CD4-positive, alpha-beta T cell (primary cell): ENCODE results near the gene CMTM1. TPM values are rescaled to one million over a fixed set of nuclear protein-coding genes. Genes with fewer than 3 reads are reported as not detected.
A peak's percentile ranks its signal among the peaks of the same experiment; 100 is the strongest.

ENCODE experiments used
- ATAC-seq: fragments of 200-7000 bp; cut with Tn5 transposase; one replicate; pipeline ENCODE4 v1.10.0; 2022; ENCODE audit warnings: mild to moderate bottlenecking; ENCODE audit not compliant: poor library complexity
- CTCF ChIA-PET: fragments of 350-600 bp; sonication (Branson Sonifier 250); formaldehyde crosslinking; loops from one replicate; lab custom pipeline; 2021; ENCODE audit warnings: antibody characterized with exemption, inconsistent platforms; lab: Charles Lee
- POLR2A ChIA-PET: fragments of 350-600 bp; sonication (Branson Sonifier 250); formaldehyde crosslinking; loops from one replicate; lab custom pipeline; 2021; ENCODE audit warnings: antibody characterized with exemption, inconsistent platforms; lab: Charles Lee
- DNase-seq, 14 experiments: peaks; one replicate each; pipeline ENCODE4 v3.0.0-alpha.2; 2013 to 2020; ENCODE audit warnings: mixed read lengths in 2 of 14
- H3K27ac ChIP-seq, 2 donors: one replicate each; pipeline versions ENCODE4 v1.5.1 to v1.7.0; 2013; ENCODE audit warnings: low read length in 2 of 2, low read depth in 1 of 2, mild to moderate bottlenecking in 1 of 2
- H3K27me3 ChIP-seq, 2 experiments: 1 replicate in 1 of 2; 2 replicates in 1 of 2; pipeline versions ENCODE4 v1.6.1 to v1.7.0; 2013; ENCODE audit warnings: low read length in 2 of 2, control low read depth in 1 of 2, mild to moderate bottlenecking in 1 of 2, moderate library complexity in 1 of 2; ENCODE audit not compliant: insufficient read depth in 2 of 2, control insufficient read depth in 1 of 2
- H3K36me3 ChIP-seq: one replicate; pipeline ENCODE4 v1.6.1; 2013; ENCODE audit warnings: low read length, control low read depth; ENCODE audit not compliant: insufficient read depth
- H3K4me1 ChIP-seq: one replicate; pipeline ENCODE4 v1.6.1; 2013; ENCODE audit warnings: low read length, control low read depth; ENCODE audit not compliant: insufficient read depth
- H3K4me3 ChIP-seq: one replicate; pipeline ENCODE4 v1.5.1; 2013; ENCODE audit warnings: mild to moderate bottlenecking, low read length, moderate library complexity
- H3K9me3 ChIP-seq, 2 experiments: 1 replicate in 1 of 2; 2 replicates in 1 of 2; pipeline versions ENCODE4 v1.6.1 to v1.7.0; 2013; ENCODE audit warnings: low read length in 2 of 2, mild to moderate bottlenecking in 2 of 2, control low read depth in 1 of 2, moderate library complexity in 1 of 2; ENCODE audit not compliant: control insufficient read depth in 1 of 2, insufficient read depth in 1 of 2
- H3K27ac Mint-ChIP-seq: one replicate; pipeline ENCODE4 v1.8.0; 2020; ENCODE audit warnings: mixed read lengths
- H3K27me3 Mint-ChIP-seq: one replicate; pipeline ENCODE4 v1.8.0; 2021; ENCODE audit warnings: mixed read lengths
- H3K36me3 Mint-ChIP-seq: one replicate; pipeline ENCODE4 v1.8.0; 2021; ENCODE audit warnings: low read depth, mixed read lengths
- H3K4me1 Mint-ChIP-seq: one replicate; pipeline ENCODE4 v1.8.0; 2021; ENCODE audit warnings: low read depth, mixed read lengths
- H3K4me3 Mint-ChIP-seq: one replicate; pipeline ENCODE4 v1.8.0; 2020; ENCODE audit warnings: mild to moderate bottlenecking, mixed read lengths
- H3K9me3 Mint-ChIP-seq: one replicate; pipeline ENCODE4 v1.8.0; 2020; ENCODE audit warnings: mixed read lengths
- CTCF ChIP-seq: fragments of 200-600 bp; IDR thresholded peaks from one replicate; pipeline ENCODE4 v1.8.0; 2022; ENCODE audit warnings: antibody characterized with exemption, mild to moderate bottlenecking
- intact Hi-C, 2 experiments: fragments of 100-400 bp; cut with DNase I in 1 of 2; cut with micrococcal nuclease in 1 of 2; formaldehyde crosslinking; loops; one replicate each; pipeline versions ENCODE4 v1.15.1 to v1.9.0; 2023 to 2025; cut with DNase I, micrococcal nuclease
- total RNA-seq, 174 experiments: library from RNA in 2 of 174; stranded (reverse) in 2 of 174; gene quantifications; one replicate each; pipeline ENCODE4 v1.2.3 and lab custom pipeline; 2021 to 2026

Gene CMTM1
- total RNA-seq, 2 experiments from 2014 or later = 0.66 to 1.1 TPM

- H3K36me3 Mint-ChIP-seq = peaks cover 78% of the 10 kb centered on the region
- no peak for TF ChIP-seq CTCF
- Histone ChIP-seq H3K27me3 (no peaks in the 10 kb centered on the region), H3K27ac (no peak overlapping the region), H3K36me3 (peaks cover 71% of the 10 kb centered on the region), H3K4me3 (no peak overlapping the region), H3K4me1 (peaks cover 53% of the 10 kb centered on the region), H3K9me3 (no peaks in the 10 kb centered on the region)
- no peak overlapping the region for H3K4me3 Mint-ChIP-seq
- H3K27me3 Mint-ChIP-seq = no peaks in the 10 kb centered on the region
- no peak for DNase-seq
- ChIA-PET CTCF (interaction anchor here (0.5 to 1.1 kb wide), 4 partner anchors 9 to 105 kb away, joined by 3 to 7 read pairs (median 4); no protein-coding TSS in a partner anchor), POLR2A (interaction anchor here (0.9 kb wide), 1 partner anchor 152 kb away, joined by 3 read pairs; no protein-coding TSS in a partner anchor)
- H3K27ac Mint-ChIP-seq = peak overlapping the region; percentile 49
- no peak for ATAC-seq
- no peaks in the 10 kb centered on the region for H3K9me3 Mint-ChIP-seq
- H3K4me1 Mint-ChIP-seq = peaks cover 84% of the 10 kb centered on the region
- intact Hi-C loops = loop anchor here (5.0 kb wide), 5 partner anchors 137 to 312 kb away; partner anchors contain the start of gene CMTM4 (in 1 of the 2)
Measured at GRCh38 chr16:66560107-66560506, 6.1 kb upstream of the CMTM1 start.

GRCh38 chr16:66561381-66562080 lies 4.7 kb upstream of the CMTM1 start:
- peaks cover 71% of the 10 kb centered on the region for H3K36me3 ChIP-seq
- H3K27me3 Mint-ChIP-seq = no peaks in the 10 kb centered on the region
- no peaks in the 10 kb centered on the region for H3K27me3 ChIP-seq
- no peak for TF ChIP-seq CTCF
- DNase-seq (peak in 1 of 14 experiments; percentile 30), ATAC-seq (no peak)
- peaks cover 70% of the 10 kb centered on the region for H3K4me1 Mint-ChIP-seq
- peak overlapping the region; percentile 26 for H3K4me3 Mint-ChIP-seq
- intact Hi-C loops = loop anchor here (1.0 to 5.0 kb wide), 9 partner anchors 27 to 311 kb away; partner anchors contain the start of genes CMTM3 (in 1 of the 2) and CMTM4 (in 1 of the 2)
- H3K9me3 ChIP-seq = no peaks in the 10 kb centered on the region
- H3K27ac ChIP-seq = no peak overlapping the region
- peaks cover 43% of the 10 kb centered on the region for H3K4me1 ChIP-seq
- H3K36me3 Mint-ChIP-seq = peaks cover 78% of the 10 kb centered on the region
- H3K4me3 ChIP-seq = no peak overlapping the region
- no peaks in the 10 kb centered on the region for H3K9me3 Mint-ChIP-seq
- POLR2A ChIA-PET = interaction anchor here (0.7 to 4.6 kb wide), 9 partner anchors 10 to 306 kb away, joined by 3 to 43 read pairs (median 6); partner anchors contain the start of genes CKLF, CMTM2, CMTM3 and TK2
- H3K27ac Mint-ChIP-seq = peak overlapping the region; percentile 49
- CTCF ChIA-PET = interaction anchor here (0.6 to 3.6 kb wide), 18 partner anchors 10 to 190 kb away, joined by 3 to 32 read pairs (median 4); partner anchors contain the start of genes CKLF, DYNC1LI2 and TK2

- H3K36me3 ChIP-seq = peaks cover 78% of the 10 kb centered on the region
- CTCF ChIA-PET = interaction anchor here (0.6 to 3.6 kb wide), 23 partner anchors 7 to 189 kb away, joined by 3 to 32 read pairs (median 5); partner anchors contain the start of genes CKLF, CMTM2, DYNC1LI2 and TK2
- Mint-ChIP-seq H3K9me3 (no peaks in the 10 kb centered on the region), H3K27ac (peak overlapping the region; percentile 49), H3K4me1 (peaks cover 65% of the 10 kb centered on the region), H3K4me3 (peak overlapping the region; percentile 37), H3K36me3 (peaks cover 85% of the 10 kb centered on the region), H3K27me3 (no peaks in the 10 kb centered on the region)
- no peaks in the 10 kb centered on the region for H3K27me3 ChIP-seq
- POLR2A ChIA-PET = interaction anchor here (0.7 to 4.6 kb wide), 9 partner anchors 10 to 306 kb away, joined by 3 to 43 read pairs (median 6); partner anchors contain the start of genes CKLF, CMTM2, CMTM3 and TK2
- no peak overlapping the region for H3K4me3 ChIP-seq
- intact Hi-C loops = loop anchor here (1.0 to 5.0 kb wide), 9 partner anchors 26 to 310 kb away; partner anchors contain the start of genes CMTM3 (in 1 of the 2) and CMTM4 (in 1 of the 2)
- H3K27ac ChIP-seq = no peak overlapping the region
- ATAC-seq (peak; percentile 64), DNase-seq (peak in 3 of 14 experiments; percentile 44 to 60 (median 54))
- H3K4me1 ChIP-seq = peaks cover 38% of the 10 kb centered on the region
- TF ChIP-seq CTCF = peak; percentile 58
- H3K9me3 ChIP-seq = peaks cover 0 to 3% of the 10 kb centered on the region in 2 experiments
Measured at GRCh38 chr16:66562409-66562808, 3.8 kb upstream of the CMTM1 start.
